Endothelial cell of umbilical vein (primary cell): ENCODE data around the gene ANXA6. TPM values are rescaled to one million over a fixed set of nuclear protein-coding genes. Genes with fewer than 3 reads are reported as not detected.

Source experiments
- BruUV-seq: library from RNA; stranded (reverse); fragments of 400-500 nt; replicated peaks from 2 replicates; lab custom pipeline; 2021; lab: Mats Ljungman, UMichigan
- CTCF ChIA-PET: fragments of 300-600, 350-600 bp; sonication (Branson Sonifier 250); formaldehyde crosslinking; loops from one replicate; lab custom pipeline; 2021; ENCODE audit warnings: antibody characterized with exemption, inconsistent platforms; lab: Charles Lee
- POLR2A ChIA-PET: fragments of 300-600, 350-600 bp; sonication (Branson Sonifier 250); formaldehyde crosslinking; loops from one replicate; lab custom pipeline; 2021; ENCODE audit warnings: antibody characterized with exemption, inconsistent platforms; lab: Charles Lee
- DNase-seq: peaks from one replicate; pipeline ENCODE4 v3.0.0-alpha.2; 2011; ENCODE audit warnings: low read depth, low spot score
- FAIRE-seq: peaks from 2 replicates; lab custom pipeline; 2011; peaks lifted over from hg19 to GRCh38; lab: Jason Lieb, UNC
- H2AFZ ChIP-seq: 2 replicates; pipeline ENCODE4 v1.6.0; 2012; ENCODE audit warnings: low read depth, low read length, control low read depth, inconsistent platforms
- H3K27ac ChIP-seq: 2 replicates; pipeline ENCODE4 v1.5.1; 2011; ENCODE audit warnings: low read depth, mild to moderate bottlenecking, control low read depth, low read length, moderate library complexity; ENCODE audit not compliant: insufficient read depth
- H3K27me3 ChIP-seq, 2 experiments: 2 replicates each; pipeline versions ENCODE4 v1.6.0 to v1.6.1; 2011; ENCODE audit warnings: low read length in 2 of 2, mixed read lengths in 1 of 2; ENCODE audit not compliant: control insufficient read depth in 2 of 2, insufficient read depth in 2 of 2
- H3K36me3 ChIP-seq, 2 experiments: 2 replicates in 1 of 2; 3 replicates in 1 of 2; pipeline ENCODE4 v1.5.1; 2011; ENCODE audit warnings: low read length in 2 of 2, mild to moderate bottlenecking in 1 of 2, moderate library complexity in 1 of 2; ENCODE audit not compliant: control insufficient read depth in 2 of 2, insufficient read depth in 2 of 2; ENCODE audit errors: extremely low read depth in 1 of 2
- H3K4me1 ChIP-seq: 3 replicates; pipeline ENCODE4 v1.5.1; 2011; ENCODE audit warnings: mild to moderate bottlenecking, low read length; ENCODE audit not compliant: control insufficient read depth, insufficient read depth; ENCODE audit errors: extremely low read depth
- H3K4me2 ChIP-seq: 2 replicates; pipeline ENCODE4 v1.6.1; 2011; ENCODE audit warnings: low read length, control low read depth, mixed read lengths; ENCODE audit not compliant: insufficient read depth
- H3K4me3 ChIP-seq, 3 experiments: fragments of 200-600 bp in 1 of 3; sonication (generic), shearing (Covaris generic) in 1 of 3; replicated peaks in 1 of 3; 2 replicates each; pipeline ENCODE4 v1.5.1; 2011 to 2016; ENCODE audit warnings: control low read depth in 3 of 3, low read length in 3 of 3, mild to moderate bottlenecking in 2 of 3, inconsistent platforms in 1 of 3, low read depth in 1 of 3, moderate library complexity in 1 of 3; ENCODE audit not compliant: insufficient read depth in 1 of 3
- H3K79me2 ChIP-seq: 2 replicates; pipeline ENCODE4 v1.6.0; 2012; ENCODE audit warnings: low read length, inconsistent platforms; ENCODE audit not compliant: control insufficient read depth, insufficient read depth
- H3K9ac ChIP-seq: replicated peaks from 2 replicates; pipeline ENCODE3; 2011; ENCODE audit warnings: low read length, control low read depth; ENCODE audit not compliant: insufficient read depth; ENCODE audit errors: extremely low read depth
- H3K9me1 ChIP-seq: replicated peaks from 3 replicates; pipeline ENCODE4 v1.6.0; 2011; ENCODE audit warnings: mild to moderate bottlenecking, low read length; ENCODE audit not compliant: control insufficient read depth, insufficient read depth; ENCODE audit errors: extremely low read depth
- H3K9me3 ChIP-seq: replicated peaks from 2 replicates; pipeline ENCODE4 v1.5.1; 2012; ENCODE audit warnings: low read length, inconsistent platforms; ENCODE audit not compliant: control insufficient read depth, insufficient read depth
- H4K20me1 ChIP-seq: replicated peaks from 2 replicates; pipeline ENCODE3; 2011; ENCODE audit warnings: mild to moderate bottlenecking, low read length; ENCODE audit not compliant: control insufficient read depth, insufficient read depth; ENCODE audit errors: extremely low read depth
- CTCF ChIP-seq, 2 donors: IDR thresholded peaks; 1 replicate in 1 of 2; 2 replicates in 1 of 2; pipeline ENCODE4 v1.5.1; 2011; ENCODE audit warnings: low read length in 2 of 2, mild to moderate bottlenecking in 2 of 2, moderate library complexity in 2 of 2, control low read depth in 1 of 2, inconsistent platforms in 1 of 2, low read depth in 1 of 2; ENCODE audit not compliant: insufficient read depth in 1 of 2; ENCODE audit errors: extremely low read depth in 1 of 2
- EZH2 ChIP-seq: IDR thresholded peaks from 2 replicates; pipeline ENCODE4 v1.6.1; 2012; ENCODE audit warnings: borderline replicate concordance, low read depth, mild to moderate bottlenecking, moderate library complexity, low read length, inconsistent platforms; ENCODE audit not compliant: severe bottlenecking
- FOS ChIP-seq: IDR thresholded peaks from 2 replicates; pipeline ENCODE4 v1.6.1; 2011; ENCODE audit warnings: mild to moderate bottlenecking, low read length, moderate library complexity, borderline replicate concordance; ENCODE audit not compliant: insufficient read depth
- GATA2 ChIP-seq: IDR thresholded peaks from 2 replicates; pipeline ENCODE4 v1.7.0; 2011; ENCODE audit warnings: low read depth, mild to moderate bottlenecking, moderate library complexity, mixed read lengths, low read length; ENCODE audit not compliant: insufficient read length, insufficient read depth
- JUN ChIP-seq: IDR thresholded peaks from 2 replicates; pipeline ENCODE4 v1.6.1; 2011; ENCODE audit warnings: borderline replicate concordance, low read depth; ENCODE audit not compliant: insufficient read length, insufficient read depth
- MAX ChIP-seq: IDR thresholded peaks from 2 replicates; pipeline ENCODE4 v1.6.1; 2011; ENCODE audit not compliant: insufficient read depth, insufficient read length
- MYC ChIP-seq: IDR thresholded peaks from one replicate; pipeline ENCODE4 v1.6.1; 2011; ENCODE audit warnings: mild to moderate bottlenecking, low read depth, low read length
- POLR2A ChIP-seq: IDR thresholded peaks from 2 replicates; pipeline ENCODE4 v1.6.1; 2012; ENCODE audit warnings: low read depth, mild to moderate bottlenecking, control low read depth, low read length
- POLR2AphosphoS5 ChIP-seq: IDR thresholded peaks from 2 replicates; pipeline ENCODE4 v1.6.1; 2012; ENCODE audit warnings: low read depth, mild to moderate bottlenecking, control low read depth, low read length, moderate library complexity; ENCODE audit not compliant: insufficient read depth
- dilution Hi-C: fragments of 300-500 bp; cut with MboI; formaldehyde crosslinking; loops from one replicate; pipeline ENCODE4 v1.15.0; 2019; ENCODE audit warnings: low sequenced_read_pairs; ENCODE audit not compliant: extremely low pct_ligation_motif_present
- intact Hi-C: fragments of 100-400 bp; cut with micrococcal nuclease; formaldehyde crosslinking; loops from one replicate; pipeline ENCODE4 v1.10.0; 2022
- polyA plus RNA-seq, 4 experiments: library from polyadenylated mRNA; depleted of rRNA in 3 of 4; stranded (reverse) in 3 of 4; unstranded in 1 of 4; fragments of >200 nt; gene quantifications; 2 replicates each; pipeline versions ENCODE4 v1.2.1 to v1.2.3, GENCODE V29; 2011 to 2012; ENCODE audit warnings: missing spikeins in 1 of 4
- total RNA-seq: library from RNA; stranded (reverse); gene quantifications from 2 replicates; pipeline ENCODE4 v1.2.3, GENCODE V29; 2021

The ANXA6 gene
- total and polyA plus RNA-seq, 2 donors (not counting 3 experiments of a cell fraction or from before 2014, with no cell fraction given) = 195 to 266 TPM

- Histone ChIP-seq H3K9me1 (no peaks in the 10 kb centered on the region), H3K9me3 (no peaks in the 10 kb centered on the region), H3K27ac (no peak overlapping the region), H3K79me2 (peaks cover 26% of the 10 kb centered on the region), H3K27me3 (no peaks in the 10 kb centered on the region), H3K4me3 (no peak overlapping the region), H3K9ac (no peak overlapping the region), H3K4me1 (peaks cover under 1% of the 10 kb centered on the region), H3K36me3 (peaks cover 20 to 59% of the 10 kb centered on the region in 2 experiments), H3K4me2 (no peak overlapping the region), H4K20me1 (no peaks in the 10 kb centered on the region), H2AFZ (no peak overlapping the region)
- no peak for FAIRE-seq
- no peak for TF ChIP-seq EZH2
- intact Hi-C loops (no loop called here), dilution Hi-C loops (no loop called here)
- no peak for DNase-seq
- POLR2A ChIA-PET = no interaction called here
- CTCF ChIA-PET = interaction anchor here (1.4 to 3.9 kb wide), 3 partner anchors 15 to 26 kb away, joined by 5 to 23 read pairs (median 7); no protein-coding TSS in a partner anchor
- no TSS peak for BruUV-seq
Measured at GRCh38 chr5:151140686-151141459, 16.7 kb downstream of the ANXA6 start.

GRCh38 chr5:151139646-151140045, 17.9 kb downstream of the ANXA6 start:
- Histone ChIP-seq H3K36me3 (peaks cover 15 to 60% of the 10 kb centered on the region in 2 experiments), H3K4me3 (no peak overlapping the region), H3K9me1 (no peaks in the 10 kb centered on the region), H3K27ac (no peak overlapping the region), H3K4me1 (no peaks in the 10 kb centered on the region), H3K9me3 (no peaks in the 10 kb centered on the region), H3K79me2 (peaks cover 19% of the 10 kb centered on the region), H3K27me3 (no peaks in the 10 kb centered on the region), H2AFZ (no peak overlapping the region), H3K9ac (no peak overlapping the region), H4K20me1 (no peaks in the 10 kb centered on the region), H3K4me2 (no peak overlapping the region)
- no peak for TF ChIP-seq FOS
- no peak for TF ChIP-seq JUN
- TF ChIP-seq POLR2AphosphoS5 = no peak
- TF ChIP-seq EZH2 = no peak
- no peak for TF ChIP-seq GATA2
- TF ChIP-seq POLR2A = no peak
- no peak for TF ChIP-seq CTCF (IDR thresholded peaks at IDR 0.05; ENCODE audit: extremely low read depth in 1 of 2, insufficient read depth in 1 of 2, low read depth in 1 of 2, low read length in 2 of 2)
- no peak for TF ChIP-seq MAX
- TF ChIP-seq MYC = no peak
- FAIRE-seq (no peak), DNase-seq (no peak)
- BruUV-seq = no TSS peak
- ChIA-PET POLR2A (no interaction called here), CTCF (interaction anchor here (1.3 kb wide), 1 partner anchor 14 kb away, joined by 4 read pairs; no protein-coding TSS in a partner anchor)
- dilution Hi-C loops = no loop called here
- intact Hi-C loops = no loop called here
